ENCODE data around the gene NFIC. TPM values are rescaled to one million over a fixed set of nuclear protein-coding genes. Genes with fewer than 3 reads are reported as not detected.
"Not testable (repeated sequence)": the region's sequence is repeated elsewhere in the genome, so short reads cannot be mapped to it uniquely, and the experiment has no call there.

Gene NFIC
- total RNA-seq, 4 donors from 2014 or later: 102 to 236 (median 158) TPM

DNA sequence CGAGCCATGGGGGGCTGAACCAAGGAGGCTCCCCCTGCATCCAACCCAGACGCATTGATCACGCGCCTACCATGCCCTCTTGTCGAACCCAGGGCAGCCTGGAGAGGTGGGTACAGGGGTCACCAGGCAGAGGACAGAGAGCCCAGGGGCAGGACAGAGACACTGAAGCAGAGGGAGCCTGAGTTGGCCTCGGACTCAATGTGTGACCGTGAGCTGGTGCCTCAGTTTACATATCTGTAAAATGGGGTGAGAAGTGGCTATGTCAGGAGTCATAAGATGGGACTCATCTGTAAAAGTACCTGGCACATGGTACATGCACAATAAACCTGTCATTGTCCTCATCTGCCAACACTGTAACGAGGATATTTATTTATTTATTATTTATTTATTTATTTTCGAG lies 24.1 kb upstream of the NFIC start:
- 79 to 83% methylated on average over 9 of the region's 9 CpGs for WGBS, 2 donors
- no peak for DNase-seq (ENCODE audit: low spot score in 2 of 2)
- H3K4me3 ChIP-seq (ENCODE audit: low read depth, poor library complexity, severe bottlenecking): no peak overlapping the region
- intact Hi-C loops (cut with DNase I; ENCODE audit: low total_unique reads): no loop called here
- TF ChIP-seq POLR2A (IDR thresholded peaks at IDR 0.05): no peak
- no peak for TF ChIP-seq CTCF (IDR thresholded peaks at IDR 0.05)

GRCh38 chr19:3342962-3343361 lies 23.4 kb upstream of the NFIC start:
- 78 to 86% methylated on average over 9 of the region's 9 CpGs for WGBS, 2 donors
- intact Hi-C loops (cut with DNase I; ENCODE audit: low total_unique reads); H3K4me3 ChIP-seq (ENCODE audit: low read depth, poor library complexity, severe bottlenecking): not testable (repeated sequence)

GRCh38 chr19:3343619-3344502 lies 22.5 kb upstream of the NFIC start:
- intact Hi-C loops (cut with DNase I; ENCODE audit: low total_unique reads): no loop called here
- DNase-seq (ENCODE audit: low spot score in 2 of 2): peak; percentile 89 to 98
- H3K4me3 ChIP-seq (ENCODE audit: low read depth, poor library complexity, severe bottlenecking): no peak overlapping the region
- TF ChIP-seq CTCF (IDR thresholded peaks at IDR 0.05) (no peak), POLR2A (IDR thresholded peaks at IDR 0.05) (no peak)
- 7 to 9% methylated on average over 22 to 26 of the region's 26 CpGs for WGBS, 2 donors

More at GRCh38 chr19:3342962-3343361, 23.4 kb upstream of the NFIC start:
- DNase-seq (ENCODE audit: low spot score in 2 of 2): not testable (repeated sequence)

- WGBS, 2 donors: 68 to 73% methylated on average over 18 to 25 of the region's 25 CpGs
- intact Hi-C loops (cut with DNase I; ENCODE audit: low total_unique reads): no loop called here
- no peak for TF ChIP-seq POLR2A (IDR thresholded peaks at IDR 0.05)
- no peak for TF ChIP-seq CTCF (IDR thresholded peaks at IDR 0.05)
- no peak for DNase-seq (ENCODE audit: low spot score in 2 of 2)
- no peak overlapping the region for H3K4me3 ChIP-seq (ENCODE audit: low read depth, poor library complexity, severe bottlenecking)
Measured at GRCh38 chr19:3344608-3345598, 21.5 kb upstream of the NFIC start.

DNA sequence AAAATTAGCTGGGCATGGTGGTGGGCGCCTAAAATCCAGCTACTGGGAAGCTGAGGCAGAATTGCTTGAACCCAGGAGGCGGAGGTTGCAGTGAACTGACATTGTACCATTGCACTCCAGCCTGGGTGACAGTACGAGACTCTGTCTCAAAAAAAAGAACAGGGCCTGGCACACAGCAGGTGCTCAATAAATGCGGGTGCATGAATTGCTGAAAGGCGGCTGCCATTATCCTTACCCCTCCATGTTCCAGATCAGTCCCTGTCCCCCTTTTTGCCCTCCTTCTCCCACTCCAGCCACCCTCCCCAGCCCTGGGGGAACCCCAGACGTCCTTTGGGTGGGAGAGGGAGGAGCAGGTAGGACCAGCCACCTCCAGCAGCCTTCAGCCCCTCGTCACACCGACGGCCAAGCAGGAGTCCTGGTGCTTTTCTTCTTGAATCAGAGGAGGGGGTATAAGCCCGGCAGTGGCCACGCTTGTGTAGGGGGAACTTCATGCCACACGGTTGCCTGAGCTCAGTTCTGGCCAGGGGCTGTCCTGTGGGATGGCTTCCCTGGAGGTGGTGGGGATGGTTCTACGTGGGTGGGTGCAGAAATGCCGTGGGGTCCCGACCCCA lies 20.4 kb upstream of the NFIC start:
- WGBS, 2 donors: 48 to 51% methylated on average over 14 to 15 of the region's 15 CpGs
- intact Hi-C loops (cut with DNase I; ENCODE audit: low total_unique reads): no loop called here
- no peak overlapping the region for H3K4me3 ChIP-seq (ENCODE audit: low read depth, poor library complexity, severe bottlenecking)
- TF ChIP-seq POLR2A (IDR thresholded peaks at IDR 0.05) (no peak), CTCF (IDR thresholded peaks at IDR 0.05) (no peak)
- no peak for DNase-seq (ENCODE audit: low spot score in 2 of 2)
